HCT116 (cell line): ENCODE measurements around the gene CD1C. TPM values are rescaled to one million over a fixed set of nuclear protein-coding genes. Genes with fewer than 3 reads are reported as not detected.

Experiments
- ATAC-seq: fragments of 200-7000 bp; cut with Tn5 transposase; 2 replicates; pipeline ENCODE4 v1.9.1; 2020; ENCODE audit warnings: mild to moderate bottlenecking, moderate library complexity
- BruUV-seq: library from RNA; stranded (reverse); fragments of 400-500 nt; replicated peaks from 2 replicates; lab custom pipeline; 2021; lab: Mats Ljungman, UMichigan
- CTCF ChIA-PET: fragments of 300-600 bp; sonication (Branson Sonifier 250); formaldehyde crosslinking; loops from one replicate; lab custom pipeline; 2021; ENCODE audit warnings: antibody characterized with exemption; lab: Charles Lee
- POLR2A ChIA-PET: fragments of 300-600, 350-600 bp; sonication (Branson Sonifier 250); formaldehyde crosslinking; loops from one replicate; lab custom pipeline; 2021; ENCODE audit warnings: antibody characterized with exemption; lab: Charles Lee
- RAD21 ChIA-PET, 2 experiments: fragments of 300-600 bp; sonication (Branson Sonifier 250); formaldehyde crosslinking; loops; one replicate each; lab custom pipeline; 2023; ENCODE audit warnings: low total read pairs in 2 of 2; ENCODE audit not compliant: uncharacterized antibody in 2 of 2, unreplicated experiment in 2 of 2, low non-redundant PET in 1 of 2; lab: Charles Lee
- DNase-seq: peaks from one replicate; pipeline ENCODE4 v3.0.0-alpha.2; 2010; ENCODE audit warnings: low read depth, low spot score
- H2AFZ ChIP-seq: fragments of 200-600 bp; shearing (Covaris generic), sonication (generic); 2 replicates; pipeline ENCODE4 v1.6.1; 2017; ENCODE audit warnings: low read depth, mixed run types, mixed read lengths, antibody characterized with exemption, low read length; ENCODE audit not compliant: poor library complexity, severe bottlenecking
- H3K27ac ChIP-seq: 2 replicates; pipeline ENCODE4 v1.5.1; 2012; ENCODE audit warnings: low read depth, low read length
- H3K27me3 ChIP-seq: fragments of 200-600 bp; sonication (generic); 2 replicates; pipeline ENCODE4 v1.6.1; 2016; ENCODE audit warnings: mixed run types, low read length, mixed read lengths; ENCODE audit not compliant: insufficient read depth
- H3K36me3 ChIP-seq, 2 experiments: fragments of 200-500 bp in 1 of 2; fragments of 200-600 bp in 1 of 2; sonication (Bioruptor generic) in 1 of 2; sonication (generic) in 1 of 2; 2 replicates each; pipeline versions ENCODE4 v1.5.1 to v1.6.1; 2014 to 2016; ENCODE audit warnings: low read length in 2 of 2, inconsistent platforms in 1 of 2, mixed read lengths in 1 of 2, mixed run types in 1 of 2; ENCODE audit not compliant: insufficient read depth in 2 of 2, control insufficient read depth in 1 of 2
- H3K4me1 ChIP-seq, 2 experiments: fragments of 200-600 bp in 1 of 2; sonication (generic) in 1 of 2; 2 replicates each; pipeline versions ENCODE4 v1.5.1 to v1.6.1; 2012 to 2017; ENCODE audit warnings: low read length in 2 of 2, inconsistent platforms in 1 of 2, mild to moderate bottlenecking in 1 of 2, mixed read lengths in 1 of 2, mixed run types in 1 of 2, moderate library complexity in 1 of 2; ENCODE audit not compliant: insufficient read depth in 2 of 2, control insufficient read depth in 1 of 2
- H3K4me2 ChIP-seq: fragments of 200-600 bp; sonication (generic); 2 replicates; pipeline ENCODE4 v1.6.1; 2017; ENCODE audit warnings: mixed run types, low read length, mixed read lengths
- H3K4me3 ChIP-seq, 2 experiments: fragments of 200-600 bp in 1 of 2; sonication (generic) in 1 of 2; replicated peaks in 1 of 2; 2 replicates each; pipeline ENCODE4 v1.5.1; 2011 to 2016; ENCODE audit warnings: low read length in 2 of 2, control low read depth in 1 of 2, low read depth in 1 of 2, mild to moderate bottlenecking in 1 of 2, mixed read lengths in 1 of 2, mixed run types in 1 of 2
- H3K79me2 ChIP-seq: fragments of 200-600 bp; sonication (generic); 2 replicates; pipeline ENCODE4 v1.6.1; 2017; ENCODE audit warnings: mild to moderate bottlenecking, mixed run types, low read length, moderate library complexity, mixed read lengths; ENCODE audit not compliant: insufficient read depth
- H3K9ac ChIP-seq: fragments of 200-600 bp; sonication (generic); 2 replicates; pipeline ENCODE4 v1.6.1; 2016; ENCODE audit warnings: low read length, mixed read lengths
- H3K9me2 ChIP-seq: fragments of 200-600 bp; sonication (generic), shearing (Covaris generic); 2 replicates; pipeline ENCODE4 v1.6.1; 2017; ENCODE audit warnings: mixed run types, mild to moderate bottlenecking, moderate library complexity; ENCODE audit not compliant: insufficient read depth
- H3K9me3 ChIP-seq, 2 experiments: fragments of 200-500 bp in 1 of 2; fragments of 200-600 bp in 1 of 2; sonication (Bioruptor generic) in 1 of 2; sonication (generic) in 1 of 2; 2 replicates each; pipeline ENCODE4 v1.6.1; 2014 to 2017; ENCODE audit warnings: low read length in 2 of 2, mixed read lengths in 2 of 2, inconsistent platforms in 1 of 2, low read depth in 1 of 2, mild to moderate bottlenecking in 1 of 2, mixed run types in 1 of 2, moderate library complexity in 1 of 2; ENCODE audit not compliant: control insufficient read depth in 1 of 2, insufficient read depth in 1 of 2
- H4K20me1 ChIP-seq: fragments of 200-600 bp; sonication (generic), shearing (Covaris generic); 2 replicates; pipeline ENCODE4 v1.6.1; 2017; ENCODE audit warnings: mixed run types, mild to moderate bottlenecking, moderate library complexity; ENCODE audit not compliant: insufficient read depth
- ATF3 ChIP-seq: IDR thresholded peaks from 2 replicates; pipeline ENCODE4 v1.6.1; 2012
- CBX3 ChIP-seq: IDR thresholded peaks from 2 replicates; pipeline ENCODE4 v1.6.1; 2012; ENCODE audit warnings: low read depth
- CEBPB ChIP-seq: IDR thresholded peaks from 2 replicates; pipeline ENCODE4 v1.6.1; 2012; ENCODE audit warnings: low read depth
- CTCF ChIP-seq, 3 experiments: fragments of 200-600 bp in 1 of 3; sonication (generic) in 1 of 3; IDR thresholded peaks in 2 of 3; conservative IDR thresholded peaks in 1 of 3; 2 replicates each; pipeline ENCODE4 v1.5.1; 2012 to 2017; ENCODE audit warnings: low read depth in 2 of 3, low read length in 2 of 3, antibody characterized with exemption in 1 of 3, borderline replicate concordance in 1 of 3, control low read depth in 1 of 3, mild to moderate bottlenecking in 1 of 3, mixed read lengths in 1 of 3, mixed run types in 1 of 3, moderate library complexity in 1 of 3; ENCODE audit not compliant: insufficient read depth in 1 of 3
- JUND ChIP-seq: IDR thresholded peaks from 2 replicates; pipeline ENCODE4 v1.6.1; 2012
- POLR2A ChIP-seq: IDR thresholded peaks from 2 replicates; pipeline ENCODE4 v1.7.0; 2011; ENCODE audit warnings: borderline replicate concordance; ENCODE audit not compliant: insufficient read depth, insufficient read length; ENCODE audit errors: extremely low read depth
- REST ChIP-seq: IDR thresholded peaks from 2 replicates; pipeline ENCODE4 v1.6.1; 2012; ENCODE audit warnings: low read depth
- SIN3A ChIP-seq: IDR thresholded peaks from 2 replicates; pipeline ENCODE4 v1.6.1; 2012; ENCODE audit warnings: low read depth
- SRF ChIP-seq: IDR thresholded peaks from 2 replicates; pipeline ENCODE4 v1.6.1; 2012; ENCODE audit warnings: low read depth
- ZFX ChIP-seq: fragments of 450-650 bp; IDR thresholded peaks from 2 replicates; pipeline ENCODE4 v1.6.1; 2017
- intact Hi-C: fragments of 100-400 bp; cut with micrococcal nuclease; formaldehyde crosslinking; loops from 2 replicates; pipeline ENCODE4 v1.10.0; 2022
- total RNA-seq: library from RNA; stranded (reverse); gene quantifications from one replicate; pipeline ENCODE4 v1.2.1, GENCODE V29; 2021; ENCODE audit not compliant: unreplicated experiment

The CD1C gene
- total RNA-seq, 1 experiment from 2014 or later, result not detected

GRCh38 chr1:158249646-158250045 is 40.1 kb upstream of the CD1C start (continued):
- TF ChIP-seq REST, result no peak
- TF ChIP-seq ZFX, result no peak
- no peak for TF ChIP-seq SIN3A
- no peak for TF ChIP-seq CTCF (IDR thresholded peaks at IDR 0.05 in 2 of 3, conservative IDR thresholded peaks at IDR 0.05 in 1 of 3; ENCODE audit: borderline replicate concordance in 1 of 3, insufficient read depth in 1 of 3, low read depth in 2 of 3, low read length in 2 of 3)
- TF ChIP-seq CEBPB, result no peak
- no peak for TF ChIP-seq POLR2A

GRCh38 chr1:158251163-158251562 is 38.6 kb upstream of the CD1C start:
- Histone ChIP-seq H3K9me2 (no peaks in the 10 kb centered on the region), H3K9ac (no peak overlapping the region), H3K9me3 (no peaks in the 10 kb centered on the region), H3K27me3 (0 out of 2 replicates have a peak, but pooled peaks cover 4% of the 10 kb centered on the region)
- POLR2A ChIA-PET, result no interaction called here
- TF ChIP-seq SRF (no peak), ATF3 (no peak), CBX3 (no peak), ZFX (no peak), JUND (no peak)
- TF ChIP-seq, all 23 proteins: peak for 0
- no peak overlapping the region for H3K27ac ChIP-seq
- BruUV-seq, result no TSS peak
- H3K4me1 ChIP-seq, result no peaks in the 10 kb centered on the region
- no peak for DNase-seq
- ChIA-PET RAD21 (no interaction called here), CTCF (no interaction called here)
- ATAC-seq, result no peak
- H3K36me3 ChIP-seq, result no peaks in the 10 kb centered on the region
- no peak overlapping the region for H3K4me3 ChIP-seq
- no peaks in the 10 kb centered on the region for H4K20me1 ChIP-seq
- H2AFZ ChIP-seq, result no peak overlapping the region
- H3K79me2 ChIP-seq, result no peaks in the 10 kb centered on the region
- intact Hi-C loops, result no loop called here
- no peak overlapping the region for H3K4me2 ChIP-seq
